ENCODE results near the gene CPSF3.
A peak's percentile ranks its signal among the peaks of the same experiment; 100 is the strongest.

CPSF3 gene

GRCh38 chr2:9473308-9473984 lies 50.0 kb downstream of the CPSF3 start:
- TF ChIP-seq CTCF (conservative IDR thresholded peaks at IDR 0.05) (no peak; the same call in 1 of the 2 replicates), ZFX (IDR thresholded peaks at IDR 0.05) (no peak)
- H3K27ac ChIP-seq, result peak overlapping the region; percentile 93; the same call in 1 of the 2 replicates

GRCh38 chr2:9473985-9474360 lies 50.5 kb downstream of the CPSF3 start:
- H3K27ac ChIP-seq, result peak overlapping the region; percentile 93
- TF ChIP-seq ZFX (IDR thresholded peaks at IDR 0.05), result no peak
- no peak for TF ChIP-seq CTCF (conservative IDR thresholded peaks at IDR 0.05)

GRCh38 chr2:9474361-9475057 lies 51.1 kb downstream of the CPSF3 start, which contains the start of gene IAH1:
IAH1 (plus strand) TSS chr2:9474551; CDS start chr2:9474567, 16 bp downstream.
- peak within 1 kb of the TSS; percentile 93 for H3K27ac ChIP-seq
- TF ChIP-seq ZFX (IDR thresholded peaks at IDR 0.05), result peak; percentile 97
- no peak; the same call in 1 of the 2 replicates for TF ChIP-seq CTCF (conservative IDR thresholded peaks at IDR 0.05)

- no peak overlapping the region for H3K27ac ChIP-seq
- TF ChIP-seq ZFX (IDR thresholded peaks at IDR 0.05) (no peak), CTCF (conservative IDR thresholded peaks at IDR 0.05) (no peak)
Observed at GRCh38 chr2:9477914-9478313, 54.5 kb downstream of the CPSF3 start.

- H3K27ac ChIP-seq, result no peak overlapping the region
- TF ChIP-seq ZFX (IDR thresholded peaks at IDR 0.05) (no peak), CTCF (conservative IDR thresholded peaks at IDR 0.05) (no peak)
Observed at GRCh38 chr2:9478526-9478925, 55.1 kb downstream of the CPSF3 start.

- no peak overlapping the region for H3K27ac ChIP-seq
- TF ChIP-seq ZFX (IDR thresholded peaks at IDR 0.05), result no peak
- no peak for TF ChIP-seq CTCF (conservative IDR thresholded peaks at IDR 0.05)
Observed at GRCh38 chr2:9480157-9480556, 56.7 kb downstream of the CPSF3 start.

- TF ChIP-seq ZFX (IDR thresholded peaks at IDR 0.05) (no peak), CTCF (conservative IDR thresholded peaks at IDR 0.05) (no peak)
- H3K27ac ChIP-seq, result no peak overlapping the region
Observed at GRCh38 chr2:9483107-9483506, 59.7 kb downstream of the CPSF3 start.
